ENCODE data around the gene TMEM223. TPM values are rescaled to one million over a fixed set of nuclear protein-coding genes. Genes with fewer than 3 reads are reported as not detected.
"Not testable (repeated sequence)": the region's sequence is repeated elsewhere in the genome, so short reads cannot be mapped to it uniquely, and the experiment has no call there.

TMEM223 gene
- polyA plus RNA-seq, 1 donor = 25.0 TPM

GRCh38 chr11:62753736-62754603 lies 37.8 kb downstream of the TMEM223 start, which contains the start of gene ZBTB3:
Gene ZBTB3 (minus strand): TSS chr11:62754160. CDS start chr11:62753664, 496 bp downstream.
- DNase-seq = peak; percentile 98

GRCh38 chr11:62752994-62753735 lies 38.6 kb downstream of the TMEM223 start:
- no peak for DNase-seq

- no peak for DNase-seq
These were observed 39.5 kb downstream of the TMEM223 start for GRCh38 chr11:62752177-62752785.

DNA sequence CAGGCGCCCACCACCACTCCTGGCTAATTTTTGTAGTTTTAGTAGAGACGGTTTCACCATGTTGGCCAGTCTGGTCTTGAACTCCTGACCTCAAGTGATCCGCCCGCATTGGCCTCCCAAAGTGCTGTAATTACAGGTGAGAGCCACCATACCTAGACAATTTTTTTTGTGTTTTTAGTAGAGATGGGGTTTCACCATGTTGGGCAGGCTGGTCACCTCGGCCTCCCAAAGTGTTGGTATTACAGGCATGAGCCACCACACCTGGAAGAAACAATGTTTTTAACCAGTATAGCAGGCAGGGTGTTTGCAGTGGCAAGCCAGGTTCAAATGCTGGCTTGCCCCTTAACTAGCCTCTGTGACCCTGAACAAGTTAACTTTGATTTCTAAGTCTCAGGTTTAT lies 41.9 kb downstream of the TMEM223 start:
- not testable (repeated sequence) for DNase-seq

DNA sequence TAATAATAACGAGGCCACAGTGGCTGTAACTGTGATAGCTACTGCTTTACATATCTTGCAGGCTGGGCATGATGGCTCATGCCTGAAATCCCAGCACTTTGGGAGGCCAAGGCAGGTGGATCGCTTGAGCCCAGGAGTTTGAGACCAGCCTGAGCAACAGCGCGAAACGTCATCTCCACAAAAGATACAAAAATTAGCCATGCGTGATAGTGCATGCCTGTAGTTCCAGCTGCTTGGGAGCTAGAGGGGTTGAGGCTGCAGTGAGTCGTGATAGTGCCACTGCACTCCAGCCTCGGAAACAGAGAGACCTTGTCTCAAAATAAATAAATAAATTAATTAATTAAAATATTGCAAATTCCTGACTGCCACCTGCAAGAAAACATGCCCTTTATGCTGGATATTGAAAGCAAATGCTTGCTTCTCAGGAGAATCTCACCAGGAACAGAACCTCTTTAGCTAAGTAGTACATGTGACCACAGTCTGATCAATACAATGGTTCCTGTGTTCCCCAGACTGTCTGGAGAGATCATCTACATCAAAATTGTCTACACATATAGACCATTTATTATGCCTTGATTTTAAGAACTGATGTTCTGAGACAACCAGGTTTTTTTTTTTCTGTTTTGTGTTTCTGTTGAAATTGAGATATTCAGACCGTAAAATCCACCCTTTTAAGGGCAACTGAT lies 44.2 kb downstream of the TMEM223 start:
- no peak for DNase-seq

Other genes starting within 250 kb of the TMEM223 start
- gene AHNAK, start 245.2 kb downstream of the TMEM223 start, polyA plus RNA-seq (ENCODE audit: insufficient read length) = 199 TPM
- gene EEF1G, start 218.1 kb downstream of the TMEM223 start, polyA plus RNA-seq (ENCODE audit: insufficient read length) = 2,043 TPM
- gene TUT1, start 200.5 kb downstream of the TMEM223 start, polyA plus RNA-seq (ENCODE audit: insufficient read length) = 24.8 TPM
- gene MTA2, start 190.1 kb downstream of the TMEM223 start, polyA plus RNA-seq (ENCODE audit: insufficient read length) = 108 TPM
- 36.4 TPM for gene EML3, start 179.2 kb downstream of the TMEM223 start, polyA plus RNA-seq (ENCODE audit: insufficient read length)
- 3.5 TPM for gene ROM1, start 178.7 kb downstream of the TMEM223 start, polyA plus RNA-seq (ENCODE audit: insufficient read length)
- 26.3 TPM for gene B3GAT3, start 170.0 kb downstream of the TMEM223 start, polyA plus RNA-seq (ENCODE audit: insufficient read length)
- 395 TPM for gene GANAB, start 145.4 kb downstream of the TMEM223 start, polyA plus RNA-seq (ENCODE audit: insufficient read length)
- gene INTS5, start 138.7 kb downstream of the TMEM223 start, polyA plus RNA-seq (ENCODE audit: insufficient read length) = 17.8 TPM
- gene C11orf98, start 126.8 kb downstream of the TMEM223 start, polyA plus RNA-seq (ENCODE audit: insufficient read length) = 59.0 TPM
- gene CSKMT, start 126.7 kb downstream of the TMEM223 start, polyA plus RNA-seq (ENCODE audit: insufficient read length) = 5.9 TPM
- 7.5 TPM for gene UQCC3, start 120.3 kb downstream of the TMEM223 start, polyA plus RNA-seq (ENCODE audit: insufficient read length)
- 9.0 TPM for gene LBHD1, start 119.7 kb downstream of the TMEM223 start, polyA plus RNA-seq (ENCODE audit: insufficient read length)
- gene UBXN1, start 112.9 kb downstream of the TMEM223 start, polyA plus RNA-seq (ENCODE audit: insufficient read length) = 140 TPM
- gene LRRN4CL, start 102.5 kb downstream of the TMEM223 start, polyA plus RNA-seq (ENCODE audit: insufficient read length) = 0.78 TPM
- 68.3 TPM for gene BSCL2, start 84.6 kb downstream of the TMEM223 start, polyA plus RNA-seq (ENCODE audit: insufficient read length)
- 2.5 TPM for gene GNG3, start 84.3 kb downstream of the TMEM223 start, polyA plus RNA-seq (ENCODE audit: insufficient read length)
- 101 TPM for gene HNRNPUL2, start 64.5 kb downstream of the TMEM223 start, polyA plus RNA-seq (ENCODE audit: insufficient read length)
- 43.1 TPM for gene TTC9C, start 63.5 kb downstream of the TMEM223 start, polyA plus RNA-seq (ENCODE audit: insufficient read length)
- gene ZBTB3, start 37.8 kb downstream of the TMEM223 start, polyA plus RNA-seq (ENCODE audit: insufficient read length) = 8.1 TPM
- 145 TPM for gene POLR2G, start 30.4 kb downstream of the TMEM223 start, polyA plus RNA-seq (ENCODE audit: insufficient read length)
- 39.8 TPM for gene TAF6L, start 20.6 kb downstream of the TMEM223 start, polyA plus RNA-seq (ENCODE audit: insufficient read length)
- gene TMEM179B, start 4.6 kb downstream of the TMEM223 start, polyA plus RNA-seq (ENCODE audit: insufficient read length) = 66.4 TPM
- gene NXF1, start 13.4 kb upstream of the TMEM223 start, polyA plus RNA-seq (ENCODE audit: insufficient read length) = 136 TPM
- 51.3 TPM for gene STX5, start 40.0 kb upstream of the TMEM223 start, polyA plus RNA-seq (ENCODE audit: insufficient read length)
- gene TEX54, start 40.8 kb upstream of the TMEM223 start, polyA plus RNA-seq (ENCODE audit: insufficient read length) = not detected
- gene WDR74, start 47.6 kb upstream of the TMEM223 start, polyA plus RNA-seq (ENCODE audit: insufficient read length) = 42.1 TPM
- gene SLC3A2, start 88.9 kb upstream of the TMEM223 start, polyA plus RNA-seq (ENCODE audit: insufficient read length) = 193 TPM
- not detected for gene CHRM1, start 129.4 kb upstream of the TMEM223 start, polyA plus RNA-seq (ENCODE audit: insufficient read length)
- 29.4 TPM for gene SLC22A6, start 193.0 kb upstream of the TMEM223 start, polyA plus RNA-seq (ENCODE audit: insufficient read length)
- 51.0 TPM for gene SLC22A8, start 223.8 kb upstream of the TMEM223 start, polyA plus RNA-seq (ENCODE audit: insufficient read length)